Chondrocyte (in vitro differentiated cells): Measurements from ENCODE around the gene SPEG. TPM values are rescaled to one million over a fixed set of nuclear protein-coding genes. Genes with fewer than 3 reads are reported as not detected.

Source experiments
- DNase-seq: peaks from one replicate; pipeline ENCODE4 v3.0.0; 2021; ENCODE audit warnings: mixed read lengths, low spot score
- H3K27ac Mint-ChIP-seq: one replicate; pipeline ENCODE4 v1.8.0; 2021; ENCODE audit warnings: mild to moderate bottlenecking, moderate library complexity, mixed read lengths; ENCODE audit not compliant: unreplicated experiment
- H3K27me3 Mint-ChIP-seq: 2 replicates; pipeline ENCODE4 v1.8.0; 2021; ENCODE audit warnings: low read depth, mixed read lengths
- H3K36me3 Mint-ChIP-seq: 2 replicates; pipeline ENCODE4 v1.8.0; 2021; ENCODE audit warnings: low read depth, mixed read lengths
- H3K4me1 Mint-ChIP-seq: 2 replicates; pipeline ENCODE4 v1.8.0; 2021; ENCODE audit warnings: low read depth, mild to moderate bottlenecking, mixed read lengths
- H3K4me3 Mint-ChIP-seq: one replicate; pipeline ENCODE4 v1.8.0; 2021; ENCODE audit warnings: mild to moderate bottlenecking, moderate library complexity, mixed read lengths; ENCODE audit not compliant: unreplicated experiment
- H3K9me3 Mint-ChIP-seq: 2 replicates; pipeline ENCODE4 v1.8.0; 2021; ENCODE audit warnings: low read depth, mixed read lengths
- total RNA-seq: library from RNA; stranded (reverse); gene quantifications from 3 replicates; pipeline ENCODE4 v1.2.1, GENCODE V29; 2021
- TF ChIP-seq, protein P1 (sequence below): fragments of 200-600 bp; sonication (generic); IDR thresholded peaks from 2 replicates; pipeline ENCODE4 v1.5.0; 2021; ENCODE audit warnings: antibody characterized with exemption, mild to moderate bottlenecking, moderate library complexity

Gene SPEG
- total RNA-seq, 1 donor from 2014 or later: 94.9 TPM

DNA sequence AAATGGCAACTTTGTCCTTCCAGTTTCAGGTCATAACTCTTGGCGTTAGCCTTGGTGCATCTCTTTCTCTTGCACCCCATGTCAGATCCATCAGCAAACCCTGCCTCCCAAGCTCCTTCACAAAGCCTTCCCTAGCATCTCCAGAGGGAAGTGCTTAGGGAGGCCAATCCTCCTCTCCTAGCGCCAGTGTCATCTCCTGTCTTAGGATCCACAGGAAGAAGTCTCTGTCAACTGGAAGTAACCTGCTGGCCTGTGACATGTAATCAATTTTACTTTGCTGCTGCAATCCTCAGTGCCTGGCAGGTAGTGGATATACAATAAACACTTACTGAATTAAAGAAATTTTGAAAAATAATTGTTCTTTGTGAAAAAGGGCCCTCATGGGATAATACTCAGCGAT, 39.0 kb upstream of the SPEG start:
- Mint-ChIP-seq H3K9me3 (no peaks in the 10 kb centered on the region), H3K27ac (no peak overlapping the region), H3K4me3 (no peak overlapping the region), H3K36me3 (peaks cover 2% of the 10 kb centered on the region), H3K4me1 (peaks cover 5% of the 10 kb centered on the region), H3K27me3 (peaks cover 3% of the 10 kb centered on the region)
- DNase-seq: no peak
- TF ChIP-seq, protein P1, sequence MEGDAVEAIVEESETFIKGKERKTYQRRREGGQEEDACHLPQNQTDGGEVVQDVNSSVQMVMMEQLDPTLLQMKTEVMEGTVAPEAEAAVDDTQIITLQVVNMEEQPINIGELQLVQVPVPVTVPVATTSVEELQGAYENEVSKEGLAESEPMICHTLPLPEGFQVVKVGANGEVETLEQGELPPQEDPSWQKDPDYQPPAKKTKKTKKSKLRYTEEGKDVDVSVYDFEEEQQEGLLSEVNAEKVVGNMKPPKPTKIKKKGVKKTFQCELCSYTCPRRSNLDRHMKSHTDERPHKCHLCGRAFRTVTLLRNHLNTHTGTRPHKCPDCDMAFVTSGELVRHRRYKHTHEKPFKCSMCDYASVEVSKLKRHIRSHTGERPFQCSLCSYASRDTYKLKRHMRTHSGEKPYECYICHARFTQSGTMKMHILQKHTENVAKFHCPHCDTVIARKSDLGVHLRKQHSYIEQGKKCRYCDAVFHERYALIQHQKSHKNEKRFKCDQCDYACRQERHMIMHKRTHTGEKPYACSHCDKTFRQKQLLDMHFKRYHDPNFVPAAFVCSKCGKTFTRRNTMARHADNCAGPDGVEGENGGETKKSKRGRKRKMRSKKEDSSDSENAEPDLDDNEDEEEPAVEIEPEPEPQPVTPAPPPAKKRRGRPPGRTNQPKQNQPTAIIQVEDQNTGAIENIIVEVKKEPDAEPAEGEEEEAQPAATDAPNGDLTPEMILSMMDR: no peak

DNA sequence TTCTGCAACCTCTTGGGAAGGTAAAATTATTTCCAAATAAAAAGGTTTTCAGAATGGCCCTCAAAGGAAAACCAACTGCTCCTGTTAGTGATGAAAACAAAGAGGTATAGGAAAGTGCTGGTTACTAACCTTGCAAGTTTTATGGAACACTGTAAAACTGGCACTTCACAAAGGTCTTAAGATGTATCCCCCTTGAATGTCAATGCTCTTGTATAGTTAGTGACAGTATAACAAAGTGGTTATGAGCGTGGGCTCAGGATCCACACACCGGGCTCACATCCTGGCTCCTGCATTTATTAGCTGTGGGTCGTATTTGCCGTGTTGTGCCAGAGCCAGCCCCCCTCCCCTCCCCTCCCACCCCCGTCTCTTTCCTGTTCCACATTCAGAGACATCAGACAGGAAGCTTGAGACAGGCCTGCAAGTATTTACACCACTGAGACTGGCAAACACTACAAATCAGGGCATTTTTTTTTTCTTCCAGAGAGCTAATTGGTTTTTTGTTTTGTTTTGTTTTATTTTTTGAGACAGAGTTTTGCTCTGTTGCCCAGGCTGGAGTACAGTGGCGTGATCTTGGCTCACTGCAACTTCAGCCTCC, 37.7 kb upstream of the SPEG start:
- H3K27ac Mint-ChIP-seq: no peak overlapping the region
- H3K4me1 Mint-ChIP-seq: peaks cover 5% of the 10 kb centered on the region
- H3K36me3 Mint-ChIP-seq: peaks cover 2% of the 10 kb centered on the region
- no peaks in the 10 kb centered on the region for H3K9me3 Mint-ChIP-seq
- TF ChIP-seq, protein P1: no peak
- no peak for DNase-seq
- no peak overlapping the region for H3K4me3 Mint-ChIP-seq
- H3K27me3 Mint-ChIP-seq: peaks cover 3% of the 10 kb centered on the region

DNA sequence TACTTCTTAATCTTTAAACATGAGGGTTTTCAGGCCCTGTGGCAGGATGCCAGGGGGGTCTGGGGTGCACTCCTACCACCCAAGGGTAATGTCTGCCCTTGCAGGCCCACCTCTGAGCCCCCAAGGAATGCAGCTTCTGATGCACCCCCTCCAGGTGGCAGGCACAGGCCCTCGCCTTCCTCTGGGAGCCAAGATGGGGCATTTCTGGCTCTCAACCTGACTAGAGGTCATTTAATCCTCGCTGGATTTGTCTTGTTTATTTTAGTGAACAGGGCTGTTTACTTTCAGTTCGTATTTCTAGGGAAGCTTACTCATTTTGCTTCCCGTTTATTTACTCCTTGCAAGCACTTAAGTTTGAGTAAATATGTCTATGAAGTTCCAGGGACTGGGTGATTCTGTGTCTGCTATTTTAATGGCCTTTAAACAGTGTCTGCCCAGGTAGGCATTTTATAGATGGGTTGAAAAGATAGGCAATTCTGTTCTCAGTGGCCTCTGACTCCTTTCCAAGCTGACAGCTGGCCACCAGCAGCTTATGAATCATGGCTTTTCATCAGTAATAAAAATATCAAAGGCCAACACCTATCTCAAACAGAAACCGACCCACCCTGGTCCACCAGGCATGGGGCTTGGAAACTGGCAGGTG, 35.8 kb upstream of the SPEG start:
- H3K4me3 Mint-ChIP-seq: no peak overlapping the region
- no peak for DNase-seq
- H3K27ac Mint-ChIP-seq: no peak overlapping the region
- no peaks in the 10 kb centered on the region for H3K9me3 Mint-ChIP-seq
- TF ChIP-seq, protein P1: no peak
- peaks cover 5% of the 10 kb centered on the region for H3K4me1 Mint-ChIP-seq
- H3K27me3 Mint-ChIP-seq: no peaks in the 10 kb centered on the region
- peaks cover 2% of the 10 kb centered on the region for H3K36me3 Mint-ChIP-seq

DNA sequence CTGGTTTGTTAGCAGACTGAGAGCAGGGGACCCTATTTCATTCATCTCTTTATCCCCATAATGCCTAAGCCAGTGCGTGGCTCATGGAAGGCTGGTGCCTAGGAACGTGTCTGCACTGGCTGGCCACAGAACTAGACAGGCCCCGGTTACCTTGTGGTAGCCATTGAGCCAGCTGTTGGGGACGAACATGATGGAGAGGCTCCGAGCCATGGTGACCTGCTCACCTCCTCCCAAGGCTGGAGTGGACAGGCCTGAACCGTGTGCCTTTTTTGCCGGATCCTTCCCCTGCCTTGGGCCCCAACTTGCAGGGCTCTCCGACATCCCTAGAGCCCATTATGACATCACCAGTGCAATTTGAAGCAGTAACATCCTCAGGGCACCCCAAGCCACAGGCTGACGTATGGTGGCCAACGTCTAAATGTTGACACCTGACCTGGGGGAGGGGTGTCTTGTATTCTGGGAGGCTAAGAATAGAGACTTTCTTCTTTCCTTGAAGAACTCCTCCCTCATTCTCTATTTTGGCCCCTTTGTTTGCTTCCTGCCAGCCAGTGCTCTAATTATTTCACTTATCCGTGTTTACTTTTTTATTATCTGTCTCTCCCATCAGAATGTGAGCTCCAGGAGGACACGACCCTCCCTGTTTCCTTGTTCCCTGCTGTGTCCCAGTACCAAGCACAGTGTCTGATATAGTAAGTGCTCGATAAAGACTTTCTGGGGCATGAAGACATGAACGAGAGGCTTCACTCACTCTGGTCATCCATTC, 34.7 kb upstream of the SPEG start:
- Mint-ChIP-seq H3K36me3 (no peaks in the 10 kb centered on the region), H3K27me3 (no peaks in the 10 kb centered on the region), H3K27ac (no peak overlapping the region), H3K4me1 (peaks cover 12% of the 10 kb centered on the region), H3K9me3 (no peaks in the 10 kb centered on the region), H3K4me3 (no peak overlapping the region)
- TF ChIP-seq, protein P1: no peak
- DNase-seq: no peak

DNA sequence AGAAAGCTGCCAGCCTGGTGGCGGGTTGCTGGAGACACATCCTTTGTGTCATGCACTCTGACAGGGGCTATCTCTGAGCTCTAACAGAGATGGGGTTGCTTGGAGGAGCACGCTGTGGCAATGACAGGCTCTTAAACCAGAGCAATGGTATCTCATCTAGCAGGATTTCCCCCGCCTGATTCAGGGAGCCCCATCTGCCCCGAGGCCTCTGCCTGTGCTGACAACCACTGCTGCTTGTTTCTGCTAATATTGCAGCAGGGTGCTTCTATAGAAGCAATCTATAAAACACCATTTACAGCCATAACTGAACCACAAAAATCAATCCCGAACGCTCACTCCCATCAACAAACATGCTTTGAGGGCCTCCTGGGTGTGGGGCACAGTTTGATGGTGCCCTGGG, 34.1 kb upstream of the SPEG start:
- no peaks in the 10 kb centered on the region for H3K36me3 Mint-ChIP-seq
- no peaks in the 10 kb centered on the region for H3K9me3 Mint-ChIP-seq
- no peak for DNase-seq
- TF ChIP-seq, protein P1: no peak
- no peaks in the 10 kb centered on the region for H3K27me3 Mint-ChIP-seq
- H3K4me3 Mint-ChIP-seq: no peak overlapping the region
- no peak overlapping the region for H3K27ac Mint-ChIP-seq
- H3K4me1 Mint-ChIP-seq: peaks cover 17% of the 10 kb centered on the region
